Measurements from ENCODE around the gene TTBK1. TPM values are rescaled to one million over a fixed set of nuclear protein-coding genes. Genes with fewer than 3 reads are reported as not detected.

Gene TTBK1
- polyA plus RNA-seq, 1 of the 3 experiments (the other 2 are of a cell fraction) = 0.94 TPM

DNA sequence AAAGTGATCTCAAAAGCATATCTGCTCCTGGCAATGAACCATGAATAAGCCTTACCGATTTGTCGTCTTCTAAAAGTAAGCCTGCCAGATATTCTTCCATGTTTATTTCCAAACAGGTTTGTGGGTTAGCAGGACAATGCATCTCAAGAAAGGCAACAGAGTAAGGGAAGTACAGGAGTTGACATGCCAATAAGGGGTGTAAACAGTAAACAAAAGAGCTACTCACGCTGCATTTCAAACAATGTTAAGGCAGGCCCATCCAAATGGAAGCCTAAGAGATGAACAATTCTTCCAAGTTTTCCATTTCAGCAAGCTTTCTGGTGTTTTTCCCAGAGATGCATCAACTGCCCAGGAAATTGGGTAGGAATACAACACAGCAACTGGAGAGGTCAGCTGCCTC is 93.1 kb downstream of the TTBK1 start:
- H3K79me2 ChIP-seq (ENCODE audit: insufficient read depth) = no peaks in the 10 kb centered on the region
- no peaks in the 10 kb centered on the region for H3K27me3 ChIP-seq (ENCODE audit: insufficient read depth)
- H3K27ac ChIP-seq (ENCODE audit: low read depth in 2 of 2, low read length in 1 of 2) = no peak overlapping the region
- H2AFZ ChIP-seq (ENCODE audit: low read depth) = no peak overlapping the region
- 94% methylated on average over 3 of the region's 3 CpGs for WGBS (ENCODE audit: low lambda C conversion rate)
- ChIA-PET CTCF (interaction anchor here (1.1 to 1.7 kb wide), 5 partner anchors 18 to 272 kb away, joined by 3 to 8 read pairs (median 4); partner anchors contain the start of gene DNPH1), POLR2A (no interaction called here)
- no peak overlapping the region for H3K9ac ChIP-seq
- H3K9me3 ChIP-seq = no peaks in the 10 kb centered on the region
- H3K9me2 ChIP-seq = no peaks in the 10 kb centered on the region
- no peaks in the 10 kb centered on the region for H4K20me1 ChIP-seq (ENCODE audit: insufficient read depth)
- DNase-seq = no peak
- peaks cover 6% of the 10 kb centered on the region for H3F3A ChIP-seq (replicated peaks; ENCODE audit: insufficient read depth)
- no peaks in the 10 kb centered on the region for H3K4me1 ChIP-seq (ENCODE audit: control insufficient read depth in 1 of 2, insufficient read depth in 2 of 2, low read depth in 1 of 2, low read length in 1 of 2)
- H3K36me3 ChIP-seq (replicated peaks in 1 of 2; ENCODE audit: control insufficient read depth in 1 of 2, insufficient read depth in 2 of 2, low read length in 1 of 2) = peaks cover 28 to 44% of the 10 kb centered on the region in 2 experiments
- no peak overlapping the region for H3K4me2 ChIP-seq
- no peak overlapping the region for H3K4me3 ChIP-seq (ENCODE audit: low read depth in 2 of 2, low read length in 1 of 2)
- no peak for TF ChIP-seq EP300 (IDR thresholded peaks at IDR 0.05; ENCODE audit: borderline replicate concordance in 1 of 2, low read depth in 1 of 2, low read length in 1 of 2)
- no peak for TF ChIP-seq NFIC (IDR thresholded peaks at IDR 0.05; ENCODE audit: borderline replicate concordance)
- TF ChIP-seq RAD21 (IDR thresholded peaks at IDR 0.05; ENCODE audit: low read length) = no peak
- TF ChIP-seq JUND (IDR thresholded peaks at IDR 0.05) = no peak
- no peak for TF ChIP-seq ELF1 (IDR thresholded peaks at IDR 0.05)
- no peak for TF ChIP-seq SIN3A (IDR thresholded peaks at IDR 0.05; ENCODE audit: borderline replicate concordance, low read depth, low read length)
- TF ChIP-seq, protein P1, sequence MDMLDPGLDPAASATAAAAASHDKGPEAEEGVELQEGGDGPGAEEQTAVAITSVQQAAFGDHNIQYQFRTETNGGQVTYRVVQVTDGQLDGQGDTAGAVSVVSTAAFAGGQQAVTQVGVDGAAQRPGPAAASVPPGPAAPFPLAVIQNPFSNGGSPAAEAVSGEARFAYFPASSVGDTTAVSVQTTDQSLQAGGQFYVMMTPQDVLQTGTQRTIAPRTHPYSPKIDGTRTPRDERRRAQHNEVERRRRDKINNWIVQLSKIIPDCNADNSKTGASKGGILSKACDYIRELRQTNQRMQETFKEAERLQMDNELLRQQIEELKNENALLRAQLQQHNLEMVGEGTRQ (IDR thresholded peaks at IDR 0.05; ENCODE audit: borderline replicate concordance, low read depth, low read length) = no peak
- TF ChIP-seq, protein P2, sequence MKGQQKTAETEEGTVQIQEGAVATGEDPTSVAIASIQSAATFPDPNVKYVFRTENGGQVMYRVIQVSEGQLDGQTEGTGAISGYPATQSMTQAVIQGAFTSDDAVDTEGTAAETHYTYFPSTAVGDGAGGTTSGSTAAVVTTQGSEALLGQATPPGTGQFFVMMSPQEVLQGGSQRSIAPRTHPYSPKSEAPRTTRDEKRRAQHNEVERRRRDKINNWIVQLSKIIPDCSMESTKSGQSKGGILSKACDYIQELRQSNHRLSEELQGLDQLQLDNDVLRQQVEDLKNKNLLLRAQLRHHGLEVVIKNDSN (IDR thresholded peaks at IDR 0.05; ENCODE audit: borderline replicate concordance, low read depth) = no peak
- no peak for TF ChIP-seq GATA2 (CRISPR knock-in tag; IDR thresholded peaks at IDR 0.05)
- no peak for TF ChIP-seq YY1 (IDR thresholded peaks at IDR 0.05; ENCODE audit: low read depth)
- TF ChIP-seq SMC3 (IDR thresholded peaks at IDR 0.05; ENCODE audit: low read depth, low read length) = no peak
- TF ChIP-seq RFX5 (IDR thresholded peaks at IDR 0.05; ENCODE audit: low read length) = no peak
- TF ChIP-seq CHD2 (IDR thresholded peaks at IDR 0.05; ENCODE audit: low read length, partially characterized antibody) = no peak
- TF ChIP-seq, protein P3, sequence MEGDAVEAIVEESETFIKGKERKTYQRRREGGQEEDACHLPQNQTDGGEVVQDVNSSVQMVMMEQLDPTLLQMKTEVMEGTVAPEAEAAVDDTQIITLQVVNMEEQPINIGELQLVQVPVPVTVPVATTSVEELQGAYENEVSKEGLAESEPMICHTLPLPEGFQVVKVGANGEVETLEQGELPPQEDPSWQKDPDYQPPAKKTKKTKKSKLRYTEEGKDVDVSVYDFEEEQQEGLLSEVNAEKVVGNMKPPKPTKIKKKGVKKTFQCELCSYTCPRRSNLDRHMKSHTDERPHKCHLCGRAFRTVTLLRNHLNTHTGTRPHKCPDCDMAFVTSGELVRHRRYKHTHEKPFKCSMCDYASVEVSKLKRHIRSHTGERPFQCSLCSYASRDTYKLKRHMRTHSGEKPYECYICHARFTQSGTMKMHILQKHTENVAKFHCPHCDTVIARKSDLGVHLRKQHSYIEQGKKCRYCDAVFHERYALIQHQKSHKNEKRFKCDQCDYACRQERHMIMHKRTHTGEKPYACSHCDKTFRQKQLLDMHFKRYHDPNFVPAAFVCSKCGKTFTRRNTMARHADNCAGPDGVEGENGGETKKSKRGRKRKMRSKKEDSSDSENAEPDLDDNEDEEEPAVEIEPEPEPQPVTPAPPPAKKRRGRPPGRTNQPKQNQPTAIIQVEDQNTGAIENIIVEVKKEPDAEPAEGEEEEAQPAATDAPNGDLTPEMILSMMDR (IDR thresholded peaks at IDR 0.05) = no peak
- TF ChIP-seq MEF2A (IDR thresholded peaks at IDR 0.05; ENCODE audit: borderline replicate concordance, low read depth) = no peak

Small RNAs within 50 kb of the gene (small RNA-seq; reads per million reads assigned to genes)
- 0 reads per million in 7 experiments for gene RPL12P47

Other genes starting within 250 kb of the TTBK1 start
- 160 and 171 TPM in 2 replicates for gene MEA1, start 229.5 kb upstream of the TTBK1 start, polyA plus RNA-seq (2012; rRNA removed)
- gene KLHDC3, start 229.2 kb upstream of the TTBK1 start, polyA plus RNA-seq (2012; rRNA removed) = 59.1 and 74.1 TPM in 2 replicates
- gene RRP36, start 221.9 kb upstream of the TTBK1 start, polyA plus RNA-seq (2012; rRNA removed) = 60.5 and 64.8 TPM in 2 replicates
- gene CUL7, start 189.6 kb upstream of the TTBK1 start, polyA plus RNA-seq (2012; rRNA removed) = 46.9 and 59.6 TPM in 2 replicates
- gene MRPL2, start 184.0 kb upstream of the TTBK1 start, polyA plus RNA-seq (2012; rRNA removed) = 43.0 and 64.7 TPM in 2 replicates
- 17.5 and 22.0 TPM in 2 replicates for gene KLC4, start 183.8 kb upstream of the TTBK1 start, polyA plus RNA-seq (2012; rRNA removed)
- 93.7 and 105 TPM in 2 replicates for gene PTK7, start 167.2 kb upstream of the TTBK1 start, polyA plus RNA-seq (2012; rRNA removed)
- gene SRF, start 72.2 kb upstream of the TTBK1 start, polyA plus RNA-seq (2012; rRNA removed) = 31.7 and 33.8 TPM in 2 replicates
- gene CUL9, start 61.3 kb upstream of the TTBK1 start, polyA plus RNA-seq (2012; rRNA removed) = 36.8 and 37.7 TPM in 2 replicates
- 263 and 287 TPM in 2 replicates for gene DNPH1, start 14.0 kb upstream of the TTBK1 start, polyA plus RNA-seq (2012; rRNA removed)
- gene SLC22A7, start 54.8 kb downstream of the TTBK1 start, polyA plus RNA-seq (2012; rRNA removed) = not detected in 2 replicates
- 0.11 TPM in 1 of 2 replicates, not detected in the other for gene CRIP3, start 65.3 kb downstream of the TTBK1 start, polyA plus RNA-seq (2012; rRNA removed)
- gene ZNF318, start 126.2 kb downstream of the TTBK1 start, polyA plus RNA-seq (2012; rRNA removed) = 6.3 and 7.8 TPM in 2 replicates
- gene ABCC10, start 184.1 kb downstream of the TTBK1 start, polyA plus RNA-seq (2012; rRNA removed) = 21.5 and 28.3 TPM in 2 replicates
- 1.9 and 3.9 TPM in 2 replicates for gene DLK2, start 212.1 kb downstream of the TTBK1 start, polyA plus RNA-seq (2012; rRNA removed)
- gene TJAP1, start 234.1 kb downstream of the TTBK1 start, polyA plus RNA-seq (2012; rRNA removed) = 30.7 and 39.5 TPM in 2 replicates